Ishikawa (cell line): ENCODE measurements around the gene P3R3URF.

Experiments
- CEBPB ChIP-seq: IDR thresholded peaks from 2 replicates; pipeline ENCODE4 v1.6.1; 2012
- CREB1 ChIP-seq: IDR thresholded peaks from 2 replicates; pipeline ENCODE4 v1.6.1; 2012; ENCODE audit warnings: low read depth
- EGR1 ChIP-seq: IDR thresholded peaks from 2 replicates; pipeline ENCODE4 v1.6.1; 2012
- EP300 ChIP-seq: IDR thresholded peaks from 2 replicates; pipeline ENCODE4 v1.6.1; 2012; ENCODE audit warnings: borderline replicate concordance
- FOXM1 ChIP-seq: IDR thresholded peaks from 2 replicates; pipeline ENCODE4 v1.6.1; 2012; ENCODE audit warnings: low read depth, borderline replicate concordance
- MAX ChIP-seq: IDR thresholded peaks from 2 replicates; pipeline ENCODE4 v1.6.1; 2012
- NFIC ChIP-seq: IDR thresholded peaks from 2 replicates; pipeline ENCODE4 v1.6.1; 2012
- RAD21 ChIP-seq: IDR thresholded peaks from 2 replicates; pipeline ENCODE4 v1.6.1; 2012; ENCODE audit warnings: low read depth
- REST ChIP-seq: IDR thresholded peaks from 2 replicates; pipeline ENCODE4 v1.6.1; 2012; ENCODE audit warnings: low read depth, mild to moderate bottlenecking
- TAF1 ChIP-seq: IDR thresholded peaks from 2 replicates; pipeline ENCODE4 v1.6.1; 2012; ENCODE audit warnings: low read depth, mild to moderate bottlenecking
- TCF12 ChIP-seq: IDR thresholded peaks from 2 replicates; pipeline ENCODE4 v1.6.1; 2012; ENCODE audit warnings: low read depth
- TEAD4 ChIP-seq: IDR thresholded peaks from 2 replicates; pipeline ENCODE4 v1.6.1; 2012
- YY1 ChIP-seq: IDR thresholded peaks from 2 replicates; pipeline ENCODE4 v1.6.1; 2012; ENCODE audit warnings: low read depth
- ZBTB7A ChIP-seq: IDR thresholded peaks from 2 replicates; pipeline ENCODE4 v1.6.1; 2012; ENCODE audit warnings: low read depth
- TF ChIP-seq, protein P1 (sequence below): IDR thresholded peaks from 2 replicates; pipeline ENCODE4 v1.6.1; 2012

P3R3URF gene

DNA sequence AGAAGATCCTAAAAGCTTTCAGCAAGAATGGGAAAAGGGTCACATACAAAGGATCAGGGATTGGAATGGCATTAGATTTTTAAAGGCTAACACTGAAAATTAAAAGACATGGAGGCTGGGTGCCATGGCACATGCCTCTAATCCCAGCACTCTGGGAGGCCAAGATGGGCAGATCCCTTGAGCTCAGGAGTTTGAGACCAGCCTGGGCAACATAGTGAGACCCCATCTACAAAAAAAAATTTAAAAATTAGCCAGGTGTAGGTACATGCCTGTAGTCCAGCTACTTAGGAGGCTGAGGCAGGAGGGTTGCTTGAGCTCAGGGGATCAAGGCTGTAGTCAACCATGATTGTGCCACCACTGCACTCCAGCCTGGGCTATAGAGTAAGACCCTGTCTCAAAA, 39.2 kb upstream of the P3R3URF start:
- TF ChIP-seq MAX (no peak), TCF12 (no peak), CREB1 (no peak), TAF1 (no peak), YY1 (no peak), ZBTB7A (no peak), REST (no peak), CEBPB (no peak), TEAD4 (no peak), EP300 (no peak), FOXM1 (no peak), EGR1 (no peak), RAD21 (no peak), NFIC (no peak)
- TF ChIP-seq, protein P1, sequence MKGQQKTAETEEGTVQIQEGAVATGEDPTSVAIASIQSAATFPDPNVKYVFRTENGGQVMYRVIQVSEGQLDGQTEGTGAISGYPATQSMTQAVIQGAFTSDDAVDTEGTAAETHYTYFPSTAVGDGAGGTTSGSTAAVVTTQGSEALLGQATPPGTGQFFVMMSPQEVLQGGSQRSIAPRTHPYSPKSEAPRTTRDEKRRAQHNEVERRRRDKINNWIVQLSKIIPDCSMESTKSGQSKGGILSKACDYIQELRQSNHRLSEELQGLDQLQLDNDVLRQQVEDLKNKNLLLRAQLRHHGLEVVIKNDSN = no peak

DNA sequence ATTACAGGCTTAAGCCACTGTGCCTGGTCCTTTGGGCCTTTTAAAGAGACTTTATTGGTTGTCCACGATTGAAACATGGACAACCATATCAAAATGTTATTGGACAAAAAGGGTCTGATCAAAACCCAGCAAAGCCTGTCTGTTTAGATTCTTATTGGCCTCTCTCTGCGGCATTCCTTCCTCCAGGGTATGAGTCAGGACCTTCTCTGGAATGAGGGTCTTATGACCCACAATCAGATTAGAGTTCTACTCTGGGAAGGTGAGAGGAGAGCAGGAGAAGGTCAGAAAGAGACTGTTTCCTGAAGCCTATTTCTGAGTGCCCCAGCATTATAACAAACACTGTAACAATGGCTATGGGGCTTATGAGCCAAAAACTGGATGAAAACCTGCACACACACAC, 34.8 kb upstream of the P3R3URF start:
- no peak for TF ChIP-seq TAF1
- no peak for TF ChIP-seq CREB1
- TF ChIP-seq REST = no peak
- TF ChIP-seq TEAD4 = no peak
- no peak for TF ChIP-seq YY1
- no peak for TF ChIP-seq EP300
- TF ChIP-seq NFIC = no peak
- TF ChIP-seq, protein P1 = no peak
- TF ChIP-seq TCF12 = no peak
- no peak for TF ChIP-seq CEBPB
- TF ChIP-seq MAX = no peak

DNA sequence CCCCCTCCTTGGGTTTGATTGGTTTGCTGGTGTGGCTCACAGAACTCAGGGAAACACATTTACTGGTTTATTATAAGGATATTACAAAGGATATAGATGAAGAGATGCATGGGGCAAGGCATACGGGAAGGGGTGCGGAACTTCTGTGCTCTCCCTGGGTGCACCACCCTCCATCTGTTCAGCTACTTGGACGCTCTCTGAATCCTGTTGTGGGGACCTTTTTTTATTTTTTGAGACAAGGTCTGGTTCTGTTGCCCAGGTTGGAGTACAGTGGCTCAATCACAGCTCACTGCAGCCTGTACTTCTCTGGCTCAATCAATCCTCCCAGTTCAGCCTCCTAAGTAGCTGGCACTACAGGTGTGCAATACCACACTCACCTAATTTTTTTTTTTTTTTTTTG, 34.3 kb upstream of the P3R3URF start:
- no peak for TF ChIP-seq ZBTB7A

- no peak for TF ChIP-seq YY1
- TF ChIP-seq NFIC = no peak
Observed at GRCh38 chr1:46206399-46206798, 30.1 kb upstream of the P3R3URF start.

- TF ChIP-seq FOXM1 (no peak), MAX (no peak), NFIC (no peak), EP300 (no peak), YY1 (no peak), CREB1 (no peak), EGR1 (no peak), CEBPB (no peak), TCF12 (no peak), REST (no peak), ZBTB7A (no peak), TAF1 (no peak)
- TF ChIP-seq, protein P1 = no peak
Observed at GRCh38 chr1:46205791-46206190, 29.5 kb upstream of the P3R3URF start.
